Thoracic aorta (tissue), 2 donors: Measurements from ENCODE around the gene PRR27. TPM values are rescaled to one million over a fixed set of nuclear protein-coding genes. Genes with fewer than 3 reads are reported as not detected.

Experiments used
- ATAC-seq: fragments of 150-250 bp; one replicate; pipeline ENCODE4 v1.8.0; 2017; ENCODE audit warnings: low read depth; ENCODE audit not compliant: insufficient number of reproducible peaks, low FRiP score
- DNase-seq: peaks from one replicate; pipeline ENCODE4 v3.0.0-alpha.2; 2020; ENCODE audit warnings: low spot score
- H3K27ac ChIP-seq, 2 donors: fragments of 200-600 bp; sonication (generic); 1 replicate in 1 of 2; 2 replicates in 1 of 2; pipeline ENCODE4 v1.5.1; 2016; ENCODE audit warnings: mild to moderate bottlenecking in 2 of 2, moderate library complexity in 2 of 2
- H3K27me3 ChIP-seq: fragments of 200-600 bp; sonication (generic); replicated peaks from 2 replicates; pipeline ENCODE4 v1.6.0; 2016; ENCODE audit warnings: mild to moderate bottlenecking; ENCODE audit not compliant: insufficient read depth
- H3K36me3 ChIP-seq: fragments of 200-600 bp; sonication (generic); one replicate; pipeline ENCODE4 v1.5.1; 2016
- H3K4me1 ChIP-seq, 2 donors: fragments of 200-600 bp; sonication (generic); 1 replicate in 1 of 2; 2 replicates in 1 of 2; pipeline versions ENCODE4 v1.5.1 to v1.6.0; 2016; ENCODE audit warnings: low read depth in 2 of 2, mild to moderate bottlenecking in 1 of 2; ENCODE audit not compliant: control insufficient read depth in 1 of 2
- H3K4me3 ChIP-seq: fragments of 200-600 bp; sonication (generic); 2 replicates; pipeline ENCODE4 v1.5.1; 2016; ENCODE audit warnings: mild to moderate bottlenecking
- H3K9me3 ChIP-seq: fragments of 200-600 bp; sonication (generic); 2 replicates; pipeline ENCODE4 v1.5.1; 2016
- total RNA-seq, 2 donors: library from RNA; depleted of rRNA; stranded (reverse); fragments of >200 nt; gene quantifications; one replicate each; pipeline versions ENCODE4 v1.1.0 to v1.2.3, GENCODE V29; 2016
- TF ChIP-seq, protein P1 (sequence below): fragments of 200-600 bp; sonication (generic); IDR thresholded peaks from one replicate; pipeline ENCODE4 v1.5.1; 2019; ENCODE audit warnings: antibody characterized with exemption

The PRR27 gene
- total RNA-seq, 2 donors from 2014 or later: not detected

GRCh38 chr4:70133473-70133872 lies 20.6 kb upstream of the PRR27 start:
- no peak overlapping the region for H3K4me3 ChIP-seq
- TF ChIP-seq, protein P1, sequence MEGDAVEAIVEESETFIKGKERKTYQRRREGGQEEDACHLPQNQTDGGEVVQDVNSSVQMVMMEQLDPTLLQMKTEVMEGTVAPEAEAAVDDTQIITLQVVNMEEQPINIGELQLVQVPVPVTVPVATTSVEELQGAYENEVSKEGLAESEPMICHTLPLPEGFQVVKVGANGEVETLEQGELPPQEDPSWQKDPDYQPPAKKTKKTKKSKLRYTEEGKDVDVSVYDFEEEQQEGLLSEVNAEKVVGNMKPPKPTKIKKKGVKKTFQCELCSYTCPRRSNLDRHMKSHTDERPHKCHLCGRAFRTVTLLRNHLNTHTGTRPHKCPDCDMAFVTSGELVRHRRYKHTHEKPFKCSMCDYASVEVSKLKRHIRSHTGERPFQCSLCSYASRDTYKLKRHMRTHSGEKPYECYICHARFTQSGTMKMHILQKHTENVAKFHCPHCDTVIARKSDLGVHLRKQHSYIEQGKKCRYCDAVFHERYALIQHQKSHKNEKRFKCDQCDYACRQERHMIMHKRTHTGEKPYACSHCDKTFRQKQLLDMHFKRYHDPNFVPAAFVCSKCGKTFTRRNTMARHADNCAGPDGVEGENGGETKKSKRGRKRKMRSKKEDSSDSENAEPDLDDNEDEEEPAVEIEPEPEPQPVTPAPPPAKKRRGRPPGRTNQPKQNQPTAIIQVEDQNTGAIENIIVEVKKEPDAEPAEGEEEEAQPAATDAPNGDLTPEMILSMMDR: no peak
- DNase-seq (no peak), ATAC-seq (no peak)
- H3K27me3 ChIP-seq: no peaks in the 10 kb centered on the region
- no peaks in the 10 kb centered on the region for H3K9me3 ChIP-seq
- H3K27ac ChIP-seq: no peak overlapping the region
- no peaks in the 10 kb centered on the region for H3K4me1 ChIP-seq
- no peaks in the 10 kb centered on the region for H3K36me3 ChIP-seq

DNA sequence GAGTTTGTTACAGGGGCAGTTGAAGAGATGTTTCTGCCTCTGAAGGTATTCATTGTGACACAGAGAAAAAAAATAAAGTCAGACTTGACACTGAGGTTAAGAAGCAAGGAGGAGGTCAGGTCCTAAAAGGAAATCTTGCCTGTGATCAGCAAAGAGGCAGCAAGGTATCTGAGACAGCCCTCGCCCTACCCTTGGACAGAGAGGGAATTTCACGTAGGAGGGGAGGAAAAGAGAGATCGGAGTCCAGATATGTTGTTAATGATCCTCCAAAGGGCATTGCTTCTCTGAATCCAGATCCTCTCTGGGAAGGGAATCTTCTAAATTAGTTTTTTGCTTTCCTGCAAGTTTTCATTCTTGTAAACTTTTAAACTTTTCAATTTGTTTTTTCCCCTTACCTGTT lies 15.3 kb upstream of the PRR27 start:
- Histone ChIP-seq H3K27ac (no peak overlapping the region), H3K9me3 (no peaks in the 10 kb centered on the region), H3K27me3 (no peaks in the 10 kb centered on the region), H3K36me3 (no peaks in the 10 kb centered on the region), H3K4me3 (no peak overlapping the region), H3K4me1 (no peaks in the 10 kb centered on the region)
- TF ChIP-seq, protein P1: no peak
- DNase-seq (no peak), ATAC-seq (no peak)

DNA sequence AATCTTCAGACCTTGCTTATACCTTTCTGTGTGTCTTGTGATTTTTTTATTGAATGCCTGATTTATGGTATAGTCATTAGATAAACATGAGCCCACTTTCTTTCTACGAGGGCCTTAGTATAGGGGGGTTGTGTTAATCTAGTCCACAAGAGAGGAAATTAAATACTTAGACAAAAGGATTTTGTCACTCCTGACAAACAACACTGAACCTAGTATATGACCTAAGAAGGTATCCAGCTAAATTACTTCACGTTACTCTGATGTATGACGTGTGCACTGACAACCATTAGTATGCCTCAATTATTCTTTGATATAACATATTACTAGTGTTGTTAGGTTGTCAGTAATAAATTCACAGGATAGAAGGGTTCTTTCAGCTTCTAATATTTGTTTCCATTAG lies 2.8 kb upstream of the PRR27 start:
- Histone ChIP-seq H3K9me3 (no peaks in the 10 kb centered on the region), H3K36me3 (no peaks in the 10 kb centered on the region), H3K4me1 (no peaks in the 10 kb centered on the region), H3K27me3 (no peaks in the 10 kb centered on the region), H3K4me3 (no peak overlapping the region), H3K27ac (no peak overlapping the region)
- TF ChIP-seq, protein P1: no peak
- DNase-seq: no peak
- ATAC-seq: no peak

GRCh38 chr4:70152088-70152487 lies 1.9 kb upstream of the PRR27 start:
- Histone ChIP-seq H3K27me3 (no peaks in the 10 kb centered on the region), H3K4me1 (no peaks in the 10 kb centered on the region), H3K9me3 (no peaks in the 10 kb centered on the region), H3K4me3 (no peak overlapping the region), H3K27ac (no peak overlapping the region), H3K36me3 (no peaks in the 10 kb centered on the region)
- DNase-seq (no peak), ATAC-seq (no peak)
- TF ChIP-seq, protein P1: no peak

- ATAC-seq (no peak), DNase-seq (no peak)
- Histone ChIP-seq H3K9me3 (no peaks in the 10 kb centered on the region), H3K4me3 (no peak overlapping the region), H3K27ac (no peak overlapping the region), H3K27me3 (no peaks in the 10 kb centered on the region), H3K36me3 (no peaks in the 10 kb centered on the region), H3K4me1 (no peaks in the 10 kb centered on the region)
- TF ChIP-seq, protein P1: no peak
Observed at GRCh38 chr4:70158576-70158975, 4.5 kb downstream of the PRR27 start.
